Chondrocyte (in vitro differentiated cells): ENCODE measurements around the gene PLXND1. TPM values are rescaled to one million over a fixed set of nuclear protein-coding genes. Genes with fewer than 3 reads are reported as not detected.

Experiments
- DNase-seq: peaks from one replicate; pipeline ENCODE4 v3.0.0; 2021; ENCODE audit warnings: mixed read lengths, low spot score
- H3K27ac Mint-ChIP-seq: one replicate; pipeline ENCODE4 v1.8.0; 2021; ENCODE audit warnings: mild to moderate bottlenecking, moderate library complexity, mixed read lengths; ENCODE audit not compliant: unreplicated experiment
- H3K27me3 Mint-ChIP-seq: 2 replicates; pipeline ENCODE4 v1.8.0; 2021; ENCODE audit warnings: low read depth, mixed read lengths
- H3K36me3 Mint-ChIP-seq: 2 replicates; pipeline ENCODE4 v1.8.0; 2021; ENCODE audit warnings: low read depth, mixed read lengths
- H3K4me1 Mint-ChIP-seq: 2 replicates; pipeline ENCODE4 v1.8.0; 2021; ENCODE audit warnings: low read depth, mild to moderate bottlenecking, mixed read lengths
- H3K4me3 Mint-ChIP-seq: one replicate; pipeline ENCODE4 v1.8.0; 2021; ENCODE audit warnings: mild to moderate bottlenecking, moderate library complexity, mixed read lengths; ENCODE audit not compliant: unreplicated experiment
- H3K9me3 Mint-ChIP-seq: 2 replicates; pipeline ENCODE4 v1.8.0; 2021; ENCODE audit warnings: low read depth, mixed read lengths
- CTCF ChIP-seq: fragments of 200-600 bp; sonication (generic); IDR thresholded peaks from 2 replicates; pipeline ENCODE4 v1.5.0; 2021; ENCODE audit warnings: antibody characterized with exemption, mild to moderate bottlenecking, moderate library complexity
- total RNA-seq: library from RNA; stranded (reverse); gene quantifications from 3 replicates; pipeline ENCODE4 v1.2.1, GENCODE V29; 2021

PLXND1 gene
- total RNA-seq, 1 donor from 2014 or later, result 267 TPM

- Mint-ChIP-seq H3K27me3 (no peaks in the 10 kb centered on the region), H3K9me3 (no peaks in the 10 kb centered on the region), H3K4me3 (no peak overlapping the region), H3K27ac (no peak overlapping the region), H3K4me1 (peaks cover 36% of the 10 kb centered on the region), H3K36me3 (peaks cover 22% of the 10 kb centered on the region)
- no peak for DNase-seq
- TF ChIP-seq CTCF, result no peak
Observed at GRCh38 chr3:129563850-129564535, 42.5 kb downstream of the PLXND1 start.

- Mint-ChIP-seq H3K36me3 (peaks cover 18% of the 10 kb centered on the region), H3K4me1 (peaks cover 43% of the 10 kb centered on the region), H3K27ac (no peak overlapping the region), H3K9me3 (no peaks in the 10 kb centered on the region), H3K27me3 (no peaks in the 10 kb centered on the region), H3K4me3 (no peak overlapping the region)
- DNase-seq, result no peak
- no peak for TF ChIP-seq CTCF
Observed at GRCh38 chr3:129563332-129563731, 43.1 kb downstream of the PLXND1 start.

GRCh38 chr3:129562803-129563202 lies 43.7 kb downstream of the PLXND1 start:
- no peaks in the 10 kb centered on the region for H3K27me3 Mint-ChIP-seq
- no peak overlapping the region for H3K27ac Mint-ChIP-seq
- TF ChIP-seq CTCF, result no peak
- peaks cover 48% of the 10 kb centered on the region for H3K4me1 Mint-ChIP-seq
- H3K4me3 Mint-ChIP-seq, result no peak overlapping the region
- no peak for DNase-seq
- H3K36me3 Mint-ChIP-seq, result peaks cover 21% of the 10 kb centered on the region
- no peaks in the 10 kb centered on the region for H3K9me3 Mint-ChIP-seq

GRCh38 chr3:129561619-129562248 lies 44.7 kb downstream of the PLXND1 start:
- no peak for DNase-seq
- Mint-ChIP-seq H3K4me1 (peaks cover 57% of the 10 kb centered on the region), H3K4me3 (no peak overlapping the region), H3K27ac (peak overlapping the region; percentile 61), H3K27me3 (no peaks in the 10 kb centered on the region), H3K36me3 (peaks cover 27% of the 10 kb centered on the region), H3K9me3 (no peaks in the 10 kb centered on the region)
- TF ChIP-seq CTCF, result no peak

GRCh38 chr3:129560911-129561594 lies 45.4 kb downstream of the PLXND1 start:
- no peaks in the 10 kb centered on the region for H3K9me3 Mint-ChIP-seq
- TF ChIP-seq CTCF, result no peak
- peak overlapping the region; percentile 63 for H3K4me3 Mint-ChIP-seq
- H3K27me3 Mint-ChIP-seq, result no peaks in the 10 kb centered on the region
- H3K4me1 Mint-ChIP-seq, result peaks cover 62% of the 10 kb centered on the region
- H3K27ac Mint-ChIP-seq, result peak overlapping the region; percentile 97
- DNase-seq, result no peak
- peaks cover 25% of the 10 kb centered on the region for H3K36me3 Mint-ChIP-seq
